ENCODE data around the gene PPM1E.
"Not testable (repeated sequence)": the region's sequence is repeated elsewhere in the genome, so short reads cannot be mapped to it uniquely, and the experiment has no call there.

The PPM1E gene

DNA sequence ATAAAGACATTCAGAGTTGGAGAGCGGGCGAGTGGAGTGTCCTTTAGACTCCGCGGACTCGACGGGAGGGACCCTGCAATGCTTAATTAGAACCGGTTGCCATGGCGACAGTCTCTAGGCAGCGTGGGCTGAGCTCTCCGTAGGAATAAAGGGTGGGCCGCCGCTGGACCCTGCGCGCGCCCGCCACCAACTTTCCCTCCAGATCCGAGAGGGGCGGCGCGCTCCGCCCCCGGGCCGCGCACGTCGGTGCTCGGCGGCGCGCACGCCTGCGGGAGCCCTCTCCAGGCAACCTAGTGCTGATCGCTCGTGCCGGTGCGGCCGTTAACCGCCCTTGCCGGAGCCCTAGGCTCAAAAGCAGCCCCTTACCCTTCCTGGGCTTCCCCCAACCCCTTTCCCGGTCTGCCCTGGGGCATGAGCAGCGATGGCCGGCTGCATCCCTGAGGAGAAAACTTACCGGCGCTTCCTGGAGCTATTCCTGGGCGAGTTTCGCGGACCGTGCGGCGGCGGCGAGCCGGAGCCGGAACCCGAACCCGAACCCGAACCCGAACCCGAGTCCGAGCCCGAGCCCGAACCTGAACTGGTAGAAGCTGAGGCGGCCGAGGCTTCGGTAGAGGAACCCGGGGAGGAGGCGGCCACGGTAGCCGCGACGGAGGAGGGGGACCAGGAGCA is at the start of gene PPM1E:
Gene PPM1E (plus strand): TSS at position 278 of the 669 bp plus-strand sequence.
- DNase-seq: peak; percentile 13

DNA sequence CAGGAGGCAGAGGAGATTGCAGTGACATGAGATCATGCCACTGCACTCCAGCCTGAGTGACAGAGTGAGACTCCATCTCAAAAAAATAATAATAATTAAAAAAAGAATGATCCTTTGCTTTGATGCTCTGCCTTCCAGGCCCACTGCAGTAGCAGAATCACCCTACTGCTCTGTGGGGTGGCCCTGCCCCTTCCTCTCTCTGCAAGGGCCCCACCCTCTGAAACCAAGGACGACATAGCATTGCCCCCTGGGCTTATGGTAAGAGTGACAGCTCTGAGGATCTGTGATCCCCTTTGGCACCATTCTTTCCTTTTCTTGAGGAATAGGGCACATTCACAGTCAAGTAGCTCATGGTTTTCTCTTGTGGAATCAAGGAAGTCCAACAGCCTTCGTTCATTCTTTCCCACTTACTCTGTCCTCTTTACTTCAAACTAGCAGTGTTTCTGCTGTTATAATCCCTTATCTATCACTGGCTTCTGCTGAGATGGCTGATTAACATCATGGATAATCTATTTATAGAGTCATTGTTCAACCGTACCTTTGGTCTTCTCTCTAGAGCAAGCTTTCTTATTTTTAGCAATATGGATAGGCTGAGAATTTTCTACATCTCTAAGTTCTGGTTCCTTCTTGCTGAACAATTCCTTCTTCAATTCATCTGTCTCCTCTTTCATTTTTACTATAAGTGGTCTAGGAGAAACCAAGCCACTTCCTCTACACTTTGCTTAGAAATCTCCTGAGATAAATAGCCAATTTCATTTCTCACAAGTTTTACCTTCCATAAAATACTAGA is 49.1 kb upstream of the PPM1E start:
- no peak for DNase-seq

DNA sequence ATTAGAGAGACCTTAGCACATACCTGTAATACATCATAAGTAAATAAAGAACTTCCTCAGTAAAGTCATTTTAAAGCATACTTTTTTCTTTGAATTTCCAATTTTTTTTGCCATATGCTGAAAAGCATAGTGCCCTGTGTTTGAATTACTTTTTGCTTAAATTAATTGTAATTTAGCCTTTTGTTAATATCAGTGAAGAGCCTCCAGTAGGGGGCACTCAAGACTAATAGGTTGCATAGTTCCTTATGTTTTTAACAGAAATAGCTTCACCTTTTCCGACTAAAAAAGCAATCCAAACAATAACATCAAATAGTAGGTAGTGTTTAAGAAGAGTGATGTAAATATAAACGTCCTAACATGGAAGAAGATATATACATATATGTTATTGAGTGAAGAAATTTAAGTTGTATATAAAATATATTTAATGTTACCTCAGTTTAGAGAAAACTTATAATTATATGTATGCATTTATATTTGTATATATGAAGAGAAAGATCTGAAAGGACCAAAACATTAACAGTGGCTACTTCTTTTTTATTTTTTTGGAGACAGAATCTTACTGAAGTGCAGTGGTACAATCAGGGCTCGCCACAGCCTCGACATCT is 44.6 kb upstream of the PPM1E start:
- no peak for DNase-seq

DNA sequence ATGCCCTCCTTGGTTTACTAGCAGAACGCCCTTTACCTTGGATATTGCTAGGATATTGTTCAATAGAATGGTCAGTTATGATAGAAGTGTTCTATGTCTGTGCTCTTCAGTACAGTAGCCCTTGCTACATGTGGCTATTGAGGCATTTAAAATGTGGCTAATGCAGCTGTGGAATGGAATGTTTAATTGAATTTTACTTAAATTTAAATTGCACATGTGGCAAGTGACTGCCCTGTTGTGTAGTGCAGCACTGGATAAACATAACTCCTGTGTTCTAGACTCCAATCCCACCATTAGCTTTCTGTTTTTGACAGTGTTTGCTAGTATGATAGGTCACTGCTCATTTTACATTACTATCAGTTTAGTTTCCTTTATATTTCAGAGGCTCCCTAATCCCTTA is 33.4 kb upstream of the PPM1E start:
- DNase-seq: no peak

DNA sequence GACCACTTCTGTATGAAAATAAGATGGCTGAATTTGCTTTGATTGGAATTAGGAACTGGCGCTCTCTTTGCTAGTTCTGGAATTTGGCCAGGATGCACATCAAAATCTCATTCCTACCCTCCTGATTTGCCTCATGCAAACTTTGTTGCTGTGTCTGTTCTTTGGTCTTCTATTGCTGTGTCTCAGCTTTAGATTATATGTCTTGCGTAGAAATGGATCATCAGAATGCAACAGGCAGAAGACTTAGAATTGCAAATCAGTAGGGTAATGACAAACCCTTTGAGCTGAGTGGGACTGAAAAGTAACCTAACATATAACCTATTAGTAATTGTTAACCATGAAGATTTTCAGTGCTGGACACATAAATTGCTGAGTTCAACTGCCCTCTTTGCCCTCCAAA is 33.0 kb upstream of the PPM1E start:
- DNase-seq: no peak

DNA sequence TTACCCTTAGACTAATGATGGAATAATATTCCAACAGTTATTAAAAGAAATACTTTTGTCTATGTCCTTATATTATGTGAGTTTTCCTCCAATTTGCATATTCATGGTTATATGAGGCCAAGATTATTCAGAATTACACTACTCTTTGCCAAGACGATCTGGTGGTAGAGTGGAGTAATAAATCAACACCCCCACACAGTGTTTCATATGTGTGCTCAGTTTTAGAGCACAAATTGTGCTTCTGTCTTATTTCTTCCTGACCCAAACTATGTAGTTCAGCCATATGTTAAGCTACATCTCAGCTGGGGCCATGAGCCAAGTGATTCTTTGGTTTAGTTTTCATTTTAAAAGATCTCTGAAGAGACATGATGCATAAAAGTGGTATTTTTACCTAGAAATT is 26.9 kb upstream of the PPM1E start:
- no peak for DNase-seq

DNA sequence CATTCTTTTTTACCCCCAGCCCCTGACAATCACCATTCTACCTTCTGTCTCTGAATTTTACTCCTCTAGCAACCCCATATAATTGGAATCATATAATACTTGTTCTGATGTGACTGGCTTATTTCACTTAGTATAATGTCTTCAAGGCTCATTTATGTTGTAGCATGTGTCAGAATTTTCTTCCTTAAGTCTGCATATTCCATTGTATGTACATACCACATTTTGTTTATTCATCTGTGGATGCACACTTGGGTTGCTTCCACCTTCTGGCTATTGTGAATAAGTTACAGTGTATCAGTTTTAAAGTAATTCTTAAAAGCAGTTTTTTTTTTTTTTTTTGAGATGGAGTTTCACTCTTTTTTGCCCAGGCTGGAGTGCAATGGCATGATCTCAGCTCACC is 24.7 kb upstream of the PPM1E start:
- DNase-seq: no peak

DNA sequence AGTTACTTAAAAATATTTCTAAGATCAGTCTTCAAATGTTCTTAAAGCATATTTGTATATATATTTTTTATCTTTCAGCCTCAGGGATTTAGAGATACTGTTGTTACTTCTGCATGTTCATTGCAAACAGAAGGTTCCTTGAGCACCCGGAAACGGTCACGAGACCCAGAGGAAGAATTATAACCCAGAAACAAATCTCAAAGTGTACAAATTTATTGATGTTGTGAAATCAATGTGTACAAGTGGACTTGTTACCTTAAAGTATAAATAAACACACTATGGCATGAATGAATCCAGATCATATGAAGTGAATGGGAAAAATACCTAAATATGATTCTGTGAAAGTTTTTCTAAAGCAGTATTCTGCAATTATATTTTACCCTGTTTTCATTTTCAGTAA is 21.6 kb upstream of the PPM1E start:
- DNase-seq: no peak

DNA sequence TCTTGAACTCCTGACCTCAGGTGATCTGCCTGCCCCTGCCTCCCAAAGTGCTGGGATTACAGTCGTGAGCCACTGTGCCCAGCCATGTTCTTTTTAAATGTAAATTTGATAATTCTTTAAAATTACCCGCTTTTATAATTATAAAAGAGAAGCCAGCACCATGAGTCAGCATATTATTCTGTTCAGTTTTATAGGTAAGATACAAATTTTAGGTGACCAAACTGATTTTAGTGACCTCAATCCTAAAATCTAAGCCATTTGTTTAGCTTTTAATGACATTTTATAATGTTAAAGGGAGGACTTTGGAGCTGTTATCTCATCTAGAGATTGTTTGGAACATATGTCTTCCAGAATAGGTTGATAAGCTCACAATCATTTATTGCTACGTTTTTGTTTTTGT is 20.8 kb upstream of the PPM1E start:
- DNase-seq: no peak

DNA sequence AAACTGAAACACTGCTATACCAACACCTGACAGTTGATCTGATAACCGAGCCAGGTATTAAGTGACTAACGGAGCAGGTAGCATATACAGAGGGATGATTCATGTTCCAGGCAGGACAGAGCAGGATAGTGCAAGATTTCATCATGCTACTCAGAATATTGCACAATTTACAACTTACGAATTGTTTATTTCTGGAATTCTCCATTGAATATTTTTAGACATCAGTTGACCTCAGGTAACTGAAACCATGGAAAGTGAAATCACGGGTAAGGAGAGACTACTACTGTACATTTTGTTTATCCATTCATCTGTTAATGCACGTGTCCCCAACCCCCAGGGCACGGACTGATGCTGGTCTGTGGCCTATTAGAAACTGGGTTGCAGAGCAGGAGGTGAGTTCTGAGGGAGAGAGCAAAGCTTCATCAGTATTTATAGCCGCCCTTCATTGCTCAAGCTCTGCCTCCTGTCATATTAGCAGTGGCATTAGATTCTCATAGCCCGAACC is 14.5 kb upstream of the PPM1E start:
- no peak for DNase-seq

DNA sequence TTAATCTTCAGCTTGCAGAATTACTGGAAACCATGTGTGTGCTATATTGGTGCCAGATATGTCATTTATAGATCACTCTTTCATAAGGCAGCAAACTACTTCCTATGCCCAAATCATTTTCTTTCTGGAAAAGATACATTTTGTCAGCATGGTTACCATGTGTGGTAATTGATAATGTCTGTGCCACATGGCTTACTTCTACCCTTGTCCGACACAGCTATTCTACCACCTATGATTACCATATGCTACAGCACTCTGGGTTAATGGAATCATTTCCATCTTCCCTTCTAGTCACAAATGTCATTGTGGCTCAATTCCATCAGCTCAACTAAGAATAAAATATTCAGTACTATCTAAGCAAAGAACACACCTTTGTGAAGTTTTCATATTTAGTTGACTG is 8.0 kb upstream of the PPM1E start:
- DNase-seq: no peak

DNA sequence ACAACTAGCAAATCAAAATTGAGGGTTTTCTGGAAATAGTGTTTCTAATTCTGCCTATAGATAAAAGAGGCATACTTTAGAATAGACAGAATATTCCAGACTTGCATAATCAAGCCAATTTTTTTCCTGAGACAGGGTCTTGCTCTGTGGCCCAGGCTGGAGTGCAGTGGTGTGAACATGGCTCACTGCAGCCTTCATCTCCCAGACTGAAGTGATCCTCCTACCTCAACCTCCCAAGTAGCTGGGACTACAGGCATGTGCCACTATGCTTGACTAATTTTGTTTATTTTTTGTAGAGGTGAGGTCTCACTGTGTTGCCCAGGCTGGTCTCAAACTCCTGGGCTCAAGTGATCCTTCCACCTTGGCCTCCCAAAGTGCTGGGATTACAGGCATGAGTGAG is 6.0 kb upstream of the PPM1E start:
- DNase-seq: not testable (repeated sequence)

DNA sequence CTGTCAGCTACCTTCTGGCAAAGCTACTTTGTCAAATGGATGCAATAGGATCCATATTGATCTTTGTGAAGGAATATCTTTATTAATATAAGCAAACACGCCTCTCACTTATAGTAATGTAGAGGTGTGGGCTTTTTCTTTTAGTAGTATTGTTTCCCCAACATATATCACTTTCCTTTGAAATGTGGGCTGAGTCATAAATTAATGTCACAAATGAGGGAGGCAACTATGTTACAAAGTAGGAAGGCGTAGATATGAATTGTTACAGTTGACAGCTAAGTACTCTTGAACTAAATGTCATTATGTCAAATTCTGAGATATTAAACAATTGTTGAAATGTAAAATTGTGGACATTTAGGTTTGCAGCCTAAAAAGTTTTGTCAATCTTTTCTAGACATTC is 2.6 kb upstream of the PPM1E start:
- no peak for DNase-seq

DNA sequence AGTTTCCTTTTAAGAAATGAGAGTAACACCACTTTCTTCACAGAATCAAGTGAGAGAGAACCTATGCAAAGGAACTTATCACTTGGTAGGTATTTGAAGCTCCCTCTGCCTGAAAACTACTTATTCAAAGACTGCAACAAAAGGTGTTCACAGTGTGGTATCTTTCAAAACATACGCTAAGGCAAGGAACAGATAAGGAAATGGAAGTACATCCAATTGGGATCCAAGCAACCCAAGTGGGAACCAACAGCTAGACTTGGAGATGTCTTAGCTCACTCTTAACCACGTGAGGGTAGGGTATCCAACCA is 431 bp upstream of the PPM1E start:
- DNase-seq: no peak

DNA sequence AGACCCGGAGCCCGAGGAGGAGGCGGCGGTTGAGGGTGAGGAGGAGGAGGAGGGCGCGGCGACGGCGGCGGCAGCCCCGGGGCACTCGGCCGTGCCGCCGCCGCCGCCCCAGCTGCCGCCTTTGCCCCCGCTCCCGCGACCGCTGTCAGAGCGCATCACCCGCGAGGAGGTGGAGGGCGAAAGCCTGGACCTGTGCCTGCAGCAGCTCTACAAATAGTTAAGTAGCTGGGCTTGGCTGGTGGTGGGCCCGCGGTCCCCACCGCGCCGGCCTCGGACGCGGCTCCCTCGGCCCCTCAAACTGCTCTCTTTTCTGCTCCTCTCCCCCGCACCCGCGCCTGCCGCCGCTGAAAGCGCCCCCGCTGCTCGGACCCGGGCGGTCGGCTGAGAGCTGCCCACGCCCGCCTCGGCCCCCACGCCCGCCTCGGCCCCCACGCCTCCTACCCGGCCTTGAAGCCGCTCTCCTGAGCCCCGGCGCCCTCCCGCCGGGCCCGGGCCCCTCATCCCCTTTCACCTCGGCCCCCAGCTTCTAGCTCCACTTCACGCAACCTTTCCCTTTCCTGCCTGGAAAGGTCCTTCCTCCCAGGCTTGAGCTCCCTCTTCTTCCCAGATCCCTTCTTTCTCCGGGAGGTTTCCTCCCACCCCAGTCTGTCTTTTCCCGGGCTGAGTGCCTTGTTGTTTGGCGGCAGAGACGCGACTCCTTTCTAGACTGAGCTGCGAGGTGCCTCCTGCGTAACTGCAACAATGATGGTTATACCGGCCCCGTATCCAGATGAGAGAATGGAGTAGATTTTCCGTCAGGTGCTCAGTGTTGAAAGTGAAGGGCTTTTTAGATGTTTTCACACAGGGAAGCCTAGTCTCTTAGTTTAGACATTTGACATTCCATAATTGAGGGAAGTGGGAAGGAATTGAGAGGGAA is 850 bp downstream of the PPM1E start:
- no peak for DNase-seq

DNA sequence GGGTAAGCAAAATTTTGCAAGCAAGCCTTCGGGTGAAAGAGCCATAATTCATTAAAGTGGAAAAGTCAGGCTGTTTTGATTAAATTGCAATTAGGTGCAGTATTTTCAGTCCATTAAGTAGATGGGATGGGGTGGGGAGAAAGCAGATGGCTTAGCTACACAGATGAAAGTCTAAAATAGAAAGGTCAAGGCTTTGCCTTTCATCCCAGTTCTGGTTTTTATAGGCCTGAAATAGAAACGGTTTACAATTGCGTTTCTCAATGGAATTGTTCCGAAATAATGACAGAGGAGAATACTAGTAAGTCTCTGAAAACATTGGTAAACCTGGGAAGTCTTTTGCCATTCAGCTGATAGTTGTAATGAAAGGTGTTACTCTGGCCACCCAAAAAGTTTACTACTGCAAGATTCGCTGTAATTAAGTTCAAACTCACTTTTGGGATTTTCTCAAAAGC is 1.5 kb downstream of the PPM1E start:
- DNase-seq: no peak

DNA sequence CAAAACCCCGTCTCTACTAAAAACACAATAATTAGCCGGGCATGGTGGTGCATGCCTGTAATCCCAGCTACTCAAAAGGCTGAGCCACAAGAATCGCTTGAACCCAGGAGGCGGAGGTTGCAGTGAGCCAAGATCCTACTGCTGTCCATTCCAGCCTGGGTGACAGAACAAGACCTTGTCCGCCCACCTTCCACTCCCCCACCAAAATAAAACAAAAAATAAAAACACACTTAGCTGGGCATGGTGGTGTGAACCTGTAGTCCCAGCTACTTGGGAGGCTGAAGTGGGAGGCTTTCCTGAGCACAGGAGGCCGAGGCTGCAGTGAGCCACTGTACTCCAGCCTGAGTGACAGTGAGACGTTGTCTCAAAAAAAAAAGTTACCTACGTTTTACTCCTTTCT is 3.2 kb downstream of the PPM1E start:
- DNase-seq: no peak

DNA sequence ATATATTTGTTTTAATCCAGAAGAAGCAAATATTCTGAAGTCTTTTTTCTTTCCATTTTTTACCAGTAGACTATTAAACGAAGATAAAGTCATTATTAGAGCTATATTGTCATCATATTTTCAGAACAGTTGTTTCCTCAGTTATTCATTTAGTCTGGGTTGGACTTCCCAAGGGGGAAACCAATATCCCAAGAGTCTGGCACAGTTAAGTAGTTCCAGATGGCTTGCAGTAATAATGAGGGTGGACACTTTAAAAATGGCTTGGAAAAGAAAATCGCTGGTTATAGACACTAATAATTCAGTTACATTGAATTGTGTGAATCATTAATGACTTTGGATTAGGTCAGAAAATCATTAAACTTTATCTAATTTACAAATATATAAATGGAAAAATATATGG is 3.9 kb downstream of the PPM1E start:
- DNase-seq: no peak

DNA sequence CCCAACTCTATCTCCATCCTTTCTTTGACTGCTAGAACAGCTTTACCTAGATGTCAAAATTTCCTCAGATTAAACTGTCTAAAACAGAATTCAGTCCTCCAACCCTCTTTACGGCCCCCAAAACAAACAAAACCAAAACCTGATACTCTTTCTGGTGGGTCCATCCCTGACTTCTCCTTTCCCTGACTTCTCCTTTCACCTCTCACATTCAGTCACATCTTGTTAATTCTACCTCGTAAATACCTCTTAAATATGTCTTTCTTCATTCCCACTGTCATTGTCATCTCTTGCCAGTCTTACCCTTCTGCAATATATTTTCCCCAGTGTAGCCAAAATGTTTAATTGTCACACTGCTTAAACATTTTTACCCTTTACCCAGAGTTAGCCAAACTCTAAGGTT is 4.6 kb downstream of the PPM1E start:
- no peak for DNase-seq

DNA sequence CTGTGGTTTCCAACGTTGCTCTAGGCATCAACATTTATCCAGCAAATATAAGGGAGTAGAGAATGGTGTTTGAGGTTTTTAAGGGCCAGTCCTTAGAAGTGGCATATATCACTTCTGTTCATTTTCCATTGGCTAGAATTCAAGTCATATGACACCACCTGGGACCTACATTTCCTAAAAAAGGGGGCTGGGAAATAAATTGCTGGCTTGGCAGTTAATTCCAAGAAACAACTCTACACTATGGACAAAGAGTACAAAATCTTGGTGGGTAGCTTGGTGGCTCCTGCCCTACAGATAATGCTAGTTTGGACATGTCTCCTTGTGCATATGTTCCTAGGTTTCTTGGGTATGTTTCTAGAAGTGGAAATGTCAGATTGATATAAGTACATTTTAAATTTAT is 7.6 kb downstream of the PPM1E start:
- DNase-seq: no peak

DNA sequence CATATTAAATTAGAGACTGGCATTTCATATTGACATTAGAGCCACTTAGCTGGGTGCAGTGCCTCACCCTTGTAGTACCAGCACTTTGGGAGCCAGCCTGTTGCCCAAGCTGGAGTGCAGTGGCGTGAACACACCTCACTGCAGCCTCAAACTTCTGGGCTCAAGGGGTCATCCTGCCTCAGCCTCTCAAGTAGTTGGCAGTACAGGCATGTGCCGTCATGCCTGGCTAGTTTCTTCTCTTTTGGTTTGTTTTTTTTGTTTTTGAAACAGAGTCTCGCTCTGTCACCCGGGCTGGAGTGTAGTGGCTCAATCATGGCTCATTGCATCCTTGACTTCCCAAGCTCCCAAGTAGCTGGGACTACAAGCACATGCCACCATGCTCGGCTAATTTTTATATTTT is 8.7 kb downstream of the PPM1E start:
- DNase-seq: no peak

DNA sequence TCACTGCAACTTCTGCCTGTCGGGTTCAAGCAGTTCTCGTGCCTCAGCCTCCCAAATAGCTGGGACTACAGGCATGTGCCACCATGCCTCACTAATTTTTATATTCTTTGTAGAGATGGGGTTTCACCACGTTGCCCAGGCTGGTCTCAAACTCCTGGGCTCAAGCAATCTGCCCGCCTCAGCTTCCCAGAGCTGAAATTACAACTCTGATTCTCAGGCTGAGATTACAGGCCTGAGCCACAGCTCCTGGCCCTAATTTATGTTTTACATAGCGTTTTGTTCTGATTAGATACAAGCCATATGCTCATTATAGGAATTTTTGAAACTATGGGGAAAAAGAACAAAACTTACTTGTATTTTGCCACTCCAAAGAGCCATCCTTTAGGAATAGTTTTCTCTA is 22.8 kb downstream of the PPM1E start:
- not testable (repeated sequence) for DNase-seq

DNA sequence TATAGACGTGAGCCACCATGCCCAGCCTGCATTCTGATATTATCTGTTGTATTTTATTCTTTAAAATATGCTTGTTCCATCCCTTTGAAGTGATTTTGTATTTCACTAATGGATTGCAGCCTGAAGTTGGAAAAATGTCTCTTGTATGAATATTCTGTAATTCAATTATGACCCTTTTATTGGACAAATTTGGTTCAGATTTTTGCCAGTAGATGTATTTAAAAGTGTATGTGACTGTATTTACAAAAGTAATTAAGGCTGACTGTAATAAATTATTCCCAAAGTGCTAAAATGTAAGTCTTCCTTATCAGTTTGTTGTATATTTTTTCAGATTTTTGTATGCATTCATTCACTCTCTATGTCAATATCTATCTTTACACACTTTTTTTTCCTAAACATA is 23.8 kb downstream of the PPM1E start:
- no peak for DNase-seq
